HEK293T (cell line): ENCODE measurements around the gene RBM46.

ENCODE experiments used
- CTCF ChIA-PET: fragments of 350-600 bp; formaldehyde crosslinking; extraction: SDS; loops from one replicate; lab custom pipeline; 2021; ENCODE audit warnings: antibody characterized with exemption, inconsistent platforms; lab: Yijun Ruan, JAX
- POLR2A ChIA-PET: fragments of 350-600 bp; formaldehyde crosslinking; extraction: SDS; loops from one replicate; lab custom pipeline; 2020; ENCODE audit warnings: antibody characterized with exemption, inconsistent platforms; lab: Yijun Ruan, JAX
- DNase-seq: peaks from one replicate; pipeline ENCODE4 v3.0.0; 2012; ENCODE audit warnings: mixed read lengths; ENCODE audit errors: extremely low spot score
- ARNT ChIP-seq: fragments of 450-650 bp; IDR thresholded peaks from 2 replicates; pipeline ENCODE4 v1.6.1; 2017; ENCODE audit warnings: mild to moderate bottlenecking
- BHLHE40 ChIP-seq: fragments of 450-650 bp; IDR thresholded peaks from 2 replicates; pipeline ENCODE4 v1.6.1; 2016; ENCODE audit warnings: mild to moderate bottlenecking, moderate library complexity, borderline replicate concordance
- CTBP1 ChIP-seq: fragments of 450-650 bp; IDR thresholded peaks from 2 replicates; pipeline ENCODE4 v1.6.1; 2016; ENCODE audit warnings: borderline replicate concordance
- ELF4 ChIP-seq: fragments of 450-650 bp; IDR thresholded peaks from 2 replicates; pipeline ENCODE4 v1.6.1; 2017; ENCODE audit warnings: antibody characterized with exemption
- FOXA1 ChIP-seq: fragments of 450-650 bp; IDR thresholded peaks from 2 replicates; pipeline ENCODE4 v1.6.1; 2016; ENCODE audit warnings: mild to moderate bottlenecking
- FOXK2 ChIP-seq: fragments of 450-650 bp; IDR thresholded peaks from 2 replicates; pipeline ENCODE4 v1.6.1; 2016; ENCODE audit warnings: mild to moderate bottlenecking
- FOXM1 ChIP-seq: fragments of 450-650 bp; IDR thresholded peaks from 2 replicates; pipeline ENCODE4 v1.6.1; 2017; ENCODE audit warnings: mild to moderate bottlenecking, borderline replicate concordance
- HDGF ChIP-seq: fragments of 450-650 bp; IDR thresholded peaks from 2 replicates; pipeline ENCODE4 v1.6.1; 2017; ENCODE audit warnings: antibody characterized with exemption, borderline replicate concordance
- L3MBTL2 ChIP-seq: fragments of 450-650 bp; conservative IDR thresholded peaks from 2 replicates; pipeline ENCODE4 v1.6.1; 2016; ENCODE audit warnings: mild to moderate bottlenecking
- LEF1 ChIP-seq: fragments of 450-650 bp; IDR thresholded peaks from 2 replicates; pipeline ENCODE4 v1.6.1; 2017; ENCODE audit warnings: mild to moderate bottlenecking, borderline replicate concordance
- NFRKB ChIP-seq: fragments of 450-650 bp; IDR thresholded peaks from 2 replicates; pipeline ENCODE4 v1.6.1; 2016; ENCODE audit warnings: mild to moderate bottlenecking, moderate library complexity
- PKNOX1 ChIP-seq: fragments of 450-650 bp; IDR thresholded peaks from 2 replicates; pipeline ENCODE4 v1.6.1; 2016
- SP1 ChIP-seq: fragments of 450-650 bp; IDR thresholded peaks from 2 replicates; pipeline ENCODE4 v1.6.1; 2017
- SUZ12 ChIP-seq: fragments of 450-650 bp; IDR thresholded peaks from 2 replicates; pipeline ENCODE4 v1.6.1; 2016; ENCODE audit warnings: mild to moderate bottlenecking
- TARDBP ChIP-seq: fragments of 450-650 bp; IDR thresholded peaks from 2 replicates; pipeline ENCODE4 v1.6.1; 2016
- ZNF384 ChIP-seq: fragments of 450-650 bp; IDR thresholded peaks from 2 replicates; pipeline ENCODE4 v1.6.1; 2016

Gene RBM46

GRCh38 chr4:154739111-154739510 is 42.0 kb upstream of the RBM46 start:
- DNase-seq, result no peak
- TF ChIP-seq SP1, result no peak
- no peak for TF ChIP-seq FOXK2
- TF ChIP-seq PKNOX1, result no peak
- TF ChIP-seq LEF1, result no peak
- TF ChIP-seq L3MBTL2, result no peak
- no peak for TF ChIP-seq ELF4
- no peak for TF ChIP-seq NFRKB
- TF ChIP-seq FOXM1, result no peak
- no peak for TF ChIP-seq BHLHE40
- no peak for TF ChIP-seq ZNF384
- no peak for TF ChIP-seq FOXA1
- CTCF ChIA-PET, result interaction anchor here (1.4 kb wide), 1 partner anchor 101 kb away, joined by 3 read pairs; no protein-coding TSS in a partner anchor
- POLR2A ChIA-PET, result no interaction called here

- TF ChIP-seq PKNOX1, result no peak
- no peak for TF ChIP-seq CTBP1
- TF ChIP-seq FOXM1, result no peak
- TF ChIP-seq LEF1, result no peak
- DNase-seq, result no peak
- CTCF ChIA-PET, result no interaction called here
- POLR2A ChIA-PET, result interaction anchor here (0.7 kb wide), 1 partner anchor 191 kb away, joined by 3 read pairs; the partner anchor contains the start of gene PLRG1
Measured at GRCh38 chr4:154740462-154740861, 40.6 kb upstream of the RBM46 start.

- TF ChIP-seq ARNT (no peak), ELF4 (no peak), ZNF384 (no peak), FOXK2 (no peak), TARDBP (no peak), CTBP1 (no peak), SP1 (no peak), SUZ12 (no peak), NFRKB (no peak), LEF1 (no peak), FOXM1 (no peak), L3MBTL2 (no peak), FOXA1 (no peak), BHLHE40 (no peak), PKNOX1 (no peak), HDGF (no peak)
- ChIA-PET POLR2A (no interaction called here), CTCF (no interaction called here)
- DNase-seq, result no peak
Measured at GRCh38 chr4:154741131-154741665, 39.9 kb upstream of the RBM46 start.

- POLR2A ChIA-PET, result no interaction called here
- DNase-seq, result no peak
- TF ChIP-seq TARDBP (no peak), ARNT (no peak), FOXM1 (no peak), SP1 (no peak), NFRKB (no peak), BHLHE40 (no peak), HDGF (no peak), L3MBTL2 (no peak), LEF1 (no peak), SUZ12 (no peak), ZNF384 (no peak), CTBP1 (no peak), PKNOX1 (no peak), FOXK2 (no peak), ELF4 (no peak), FOXA1 (no peak)
- CTCF ChIA-PET, result no interaction called here
Measured at GRCh38 chr4:154741922-154742850, 38.9 kb upstream of the RBM46 start.

GRCh38 chr4:154743683-154744340 is 37.3 kb upstream of the RBM46 start, which contains the start of gene LRAT:
Gene LRAT, plus strand, starts transcription at chr4:154744000. Its CDS starts 327 bp downstream, at chr4:154744327.
- DNase-seq, result peak; percentile 44
- ChIA-PET CTCF (interaction anchor here (0.6 to 0.7 kb wide), 4 partner anchors 15 to 240 kb away, joined by 3 to 6 read pairs (median 3); no protein-coding TSS in a partner anchor), POLR2A (interaction anchor here (0.7 to 1.0 kb wide), 4 partner anchors 10 to 57 kb away, joined by 3 to 4 read pairs (median 4); no protein-coding TSS in a partner anchor)
- TF ChIP-seq PKNOX1 (no peak), ZNF384 (no peak), TARDBP (no peak), ARNT (no peak), SUZ12 (no peak), CTBP1 (no peak)
